GM12878 (cell line): ENCODE results near the gene IFI27L1. TPM values are rescaled to one million over a fixed set of nuclear protein-coding genes. Genes with fewer than 3 reads are reported as not detected.

Experiments used
- ATAC-seq: fragments of 200-7000 bp; cut with Tn5 transposase; 3 replicates; pipeline ENCODE4 v1.9.1; 2020; ENCODE audit warnings: mild to moderate bottlenecking, moderate library complexity
- BruUV-seq: library from RNA; stranded (reverse); fragments of 400-500 nt; replicated peaks from 2 replicates; lab custom pipeline; 2021; lab: Mats Ljungman, UMichigan
- CTCF ChIA-PET: fragments of 300-600 bp; sonication (Branson Sonifier 250); formaldehyde crosslinking; extraction: SDS; loops from one replicate; lab custom pipeline; 2021; ENCODE audit warnings: inconsistent platforms; lab: Yijun Ruan, JAX
- POLR2A ChIA-PET: fragments of 350-600 bp; formaldehyde crosslinking; extraction: SDS; loops from one replicate; lab custom pipeline; 2021; ENCODE audit warnings: inconsistent platforms; lab: Charles Lee
- RAD21 ChIA-PET: fragments of 300-600 bp; sonication (Branson Sonifier 250); formaldehyde crosslinking; loops from one replicate; lab custom pipeline; 2023; ENCODE audit warnings: antibody characterized with exemption; ENCODE audit not compliant: unreplicated experiment; lab: Charles Lee
- SMC1A ChIA-PET: fragments of 300-600 bp; sonication (Branson Sonifier 250); formaldehyde crosslinking; loops from one replicate; lab custom pipeline; 2023; ENCODE audit not compliant: unreplicated experiment, uncharacterized antibody; lab: Charles Lee
- DNase-seq: peaks from one replicate; pipeline ENCODE4 v3.0.0-alpha.2; 2011; ENCODE audit warnings: low read depth, low spot score
- FAIRE-seq: peaks from 3 replicates; lab custom pipeline; 2011; peaks lifted over from hg19 to GRCh38; lab: Jason Lieb, UNC
- H2AFZ ChIP-seq: 2 replicates; pipeline ENCODE4 v1.6.0; 2011; ENCODE audit warnings: low read depth, low read length, control low read depth; ENCODE audit not compliant: control insufficient read depth
- H3K27ac ChIP-seq: 2 replicates; pipeline ENCODE4 v1.5.1; 2011; ENCODE audit warnings: control low read depth; ENCODE audit not compliant: control insufficient read depth, insufficient read depth
- H3K27me3 ChIP-seq, 2 experiments: replicated peaks in 1 of 2; 2 replicates each; pipeline versions ENCODE4 v1.6.0 to v1.6.1; 2011; ENCODE audit warnings: low read length in 1 of 2; ENCODE audit not compliant: control insufficient read depth in 2 of 2, insufficient read depth in 2 of 2
- H3K36me3 ChIP-seq, 2 experiments: 2 replicates each; pipeline ENCODE4 v1.5.1; 2011; ENCODE audit warnings: low read length in 1 of 2; ENCODE audit not compliant: control insufficient read depth in 2 of 2, insufficient read depth in 2 of 2
- H3K4me1 ChIP-seq: 2 replicates; pipeline ENCODE4 v1.6.1; 2011; ENCODE audit warnings: mild to moderate bottlenecking, low read length, moderate library complexity, mixed read lengths; ENCODE audit not compliant: control insufficient read depth, insufficient read depth
- H3K4me2 ChIP-seq: 2 replicates; pipeline ENCODE4 v1.6.0; 2011; ENCODE audit warnings: control low read depth; ENCODE audit not compliant: control insufficient read depth, insufficient read depth
- H3K4me3 ChIP-seq: fragments of 200-600 bp; sonication (generic); 2 replicates; pipeline ENCODE4 v1.5.1; 2016
- H3K79me2 ChIP-seq: 2 replicates; pipeline ENCODE4 v1.6.0; 2011; ENCODE audit warnings: low read length; ENCODE audit not compliant: control insufficient read depth, insufficient read depth
- H3K9ac ChIP-seq: 2 replicates; pipeline ENCODE4 v1.8.0; 2011; ENCODE audit warnings: low read length, control low read depth, mixed read lengths; ENCODE audit not compliant: control insufficient read depth, insufficient read depth
- H3K9me3 ChIP-seq: replicated peaks from 3 replicates; pipeline ENCODE4 v1.5.1; 2011; ENCODE audit warnings: mild to moderate bottlenecking, low read length; ENCODE audit not compliant: control insufficient read depth, insufficient read depth
- H4K20me1 ChIP-seq: 2 replicates; pipeline ENCODE4 v1.6.0; 2011; ENCODE audit not compliant: control insufficient read depth, insufficient read depth
- ATF3 ChIP-seq: IDR thresholded peaks from 2 replicates; pipeline ENCODE4 v1.6.1; 2011; ENCODE audit warnings: low read depth, mild to moderate bottlenecking, low read length, moderate library complexity, borderline replicate concordance; ENCODE audit errors: extremely low read depth
- FOXM1 ChIP-seq: IDR thresholded peaks from 2 replicates; pipeline ENCODE4 v1.6.1; 2012; ENCODE audit warnings: low read depth, mild to moderate bottlenecking, inconsistent platforms, low read length, moderate library complexity
- IKZF1 ChIP-seq: fragments of 450-650 bp; conservative IDR thresholded peaks from 2 replicates; pipeline ENCODE4 v1.6.1; 2017; ENCODE audit warnings: antibody characterized with exemption, mild to moderate bottlenecking
- MEF2A ChIP-seq: IDR thresholded peaks from 2 replicates; pipeline ENCODE4 v1.6.1; 2011; ENCODE audit warnings: low read depth, mild to moderate bottlenecking, low read length, moderate library complexity; ENCODE audit not compliant: insufficient read depth
- MYC ChIP-seq: IDR thresholded peaks from 2 replicates; pipeline ENCODE4 v1.6.1; 2011; ENCODE audit warnings: mild to moderate bottlenecking, low read length, moderate library complexity, inconsistent platforms; ENCODE audit not compliant: insufficient read depth, insufficient replicate concordance, insufficient read length, severe bottlenecking
- NFXL1 ChIP-seq: fragments of 450-650 bp; IDR thresholded peaks from 2 replicates; pipeline ENCODE4 v1.6.1; 2017; ENCODE audit warnings: antibody characterized with exemption, mild to moderate bottlenecking, borderline replicate concordance
- NFYA ChIP-seq: IDR thresholded peaks from 2 replicates; pipeline ENCODE4 v1.6.1; 2011; ENCODE audit warnings: low read depth, mild to moderate bottlenecking, low read length, improper control_type of control experiment, borderline replicate concordance
- NKRF ChIP-seq: fragments of 450-650 bp; conservative IDR thresholded peaks from 2 replicates; pipeline ENCODE4 v1.6.1; 2017; ENCODE audit warnings: mild to moderate bottlenecking, moderate library complexity
- PAX5 ChIP-seq: IDR thresholded peaks from 2 replicates; pipeline ENCODE4 v1.6.1; 2011; ENCODE audit warnings: low read depth, low read length, borderline replicate concordance
- RB1 ChIP-seq: fragments of 450-650 bp; formaldehyde crosslinking; IDR thresholded peaks from 2 replicates; pipeline ENCODE4 v1.6.1; 2017; ENCODE audit warnings: mild to moderate bottlenecking, borderline replicate concordance
- RFX5 ChIP-seq: IDR thresholded peaks from 2 replicates; pipeline ENCODE4 v1.6.1; 2011; ENCODE audit warnings: low read depth, low read length, improper control_type of control experiment
- SP1 ChIP-seq: IDR thresholded peaks from one replicate; pipeline ENCODE4 v1.6.1; 2011; ENCODE audit warnings: low read depth, low read length
- ZNF384 ChIP-seq: IDR thresholded peaks from 2 replicates; pipeline ENCODE4 v1.6.1; 2012; ENCODE audit warnings: low read depth, mild to moderate bottlenecking, low read length, improper control_type of control experiment, borderline replicate concordance
- WGBS: methylation state at CpG from one replicate; pipeline ENCODE4 v1.1.6; 2016; ENCODE audit warnings: low lambda C conversion rate; ENCODE audit not compliant: insufficient replicate concordance, insufficient coverage; ENCODE audit errors: missing lambda C conversion rate; 5-methylcytosine and 5-hydroxymethylcytosine counted together
- in situ Hi-C: fragments of 300-500 bp; cut with MboI; formaldehyde crosslinking; loops from 9 replicates; pipeline ENCODE4 v1.14.3; 2018; ENCODE audit warnings: mixed read lengths
- intact Hi-C: fragments of 100-400 bp; cut with micrococcal nuclease; formaldehyde crosslinking; loops from one replicate; pipeline ENCODE4 v1.14.2; 2022; ENCODE audit not compliant: unreplicated experiment
- polyA plus RNA-seq, 11 experiments: library from polyadenylated mRNA; depleted of rRNA in 4 of 11; unstranded in 6 of 11; stranded (reverse) in 5 of 11; fragments of >200 nt; fragmentation: Nextera tagmentation in 4 of 11; fragmentation: Illumina TruSeq in 1 of 11; extraction: Ambion mirVana in 4 of 11; extraction: Trizol in 1 of 11; gene quantifications; 1 replicate in 1 of 11; 2 replicates in 10 of 11; pipeline versions ENCODE4 v1.2.1 to v1.2.3, GENCODE V29; 2011 to 2016; ENCODE audit warnings: inconsistent platforms in 2 of 11, missing spikeins in 2 of 11, low read depth in 1 of 11
- total RNA-seq, 4 experiments: library from RNA; depleted of rRNA in 3 of 4; stranded (reverse); fragments of >200 nt in 3 of 4; fragmentation: Illumina TruSeq in 1 of 4; extraction: Trizol in 1 of 4; gene quantifications; 2 replicates each; pipeline versions ENCODE4 v1.2.1 to v1.2.3, GENCODE V29; 2013 to 2021
- TF ChIP-seq, protein P1 (sequence below), 3 experiments: IDR thresholded peaks in 2 of 3; conservative IDR thresholded peaks in 1 of 3; 2 replicates each; pipeline ENCODE4 v1.5.1; 2011; ENCODE audit warnings: low read depth in 3 of 3, low read length in 3 of 3, mild to moderate bottlenecking in 3 of 3, control low read depth in 2 of 3, moderate library complexity in 2 of 3, inconsistent platforms in 1 of 3, mixed read lengths in 1 of 3; ENCODE audit not compliant: control insufficient read depth in 2 of 3, insufficient read depth in 1 of 3; ENCODE audit errors: extremely low read depth in 1 of 3
- TF ChIP-seq, protein P2 (sequence below): fragments of 450-650 bp; IDR thresholded peaks from 2 replicates; pipeline ENCODE4 v1.6.1; 2018; ENCODE audit warnings: borderline replicate concordance, mild to moderate bottlenecking; ENCODE audit not compliant: partially characterized antibody

IFI27L1 gene
- total and polyA plus RNA-seq, 10 of the 15 experiments (the other 5 are each of a cell fraction or from before 2014, with no cell fraction given): 17.4 to 38.8 (median 27.6) TPM

GRCh38 chr14:94138251-94138650 lies 57.1 kb downstream of the IFI27L1 start (continued):
- no peak for TF ChIP-seq NKRF
- TF ChIP-seq, protein P1, sequence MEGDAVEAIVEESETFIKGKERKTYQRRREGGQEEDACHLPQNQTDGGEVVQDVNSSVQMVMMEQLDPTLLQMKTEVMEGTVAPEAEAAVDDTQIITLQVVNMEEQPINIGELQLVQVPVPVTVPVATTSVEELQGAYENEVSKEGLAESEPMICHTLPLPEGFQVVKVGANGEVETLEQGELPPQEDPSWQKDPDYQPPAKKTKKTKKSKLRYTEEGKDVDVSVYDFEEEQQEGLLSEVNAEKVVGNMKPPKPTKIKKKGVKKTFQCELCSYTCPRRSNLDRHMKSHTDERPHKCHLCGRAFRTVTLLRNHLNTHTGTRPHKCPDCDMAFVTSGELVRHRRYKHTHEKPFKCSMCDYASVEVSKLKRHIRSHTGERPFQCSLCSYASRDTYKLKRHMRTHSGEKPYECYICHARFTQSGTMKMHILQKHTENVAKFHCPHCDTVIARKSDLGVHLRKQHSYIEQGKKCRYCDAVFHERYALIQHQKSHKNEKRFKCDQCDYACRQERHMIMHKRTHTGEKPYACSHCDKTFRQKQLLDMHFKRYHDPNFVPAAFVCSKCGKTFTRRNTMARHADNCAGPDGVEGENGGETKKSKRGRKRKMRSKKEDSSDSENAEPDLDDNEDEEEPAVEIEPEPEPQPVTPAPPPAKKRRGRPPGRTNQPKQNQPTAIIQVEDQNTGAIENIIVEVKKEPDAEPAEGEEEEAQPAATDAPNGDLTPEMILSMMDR (IDR thresholded peaks at IDR 0.05 in 2 of 3, conservative IDR thresholded peaks at IDR 0.05 in 1 of 3; ENCODE audit: control insufficient read depth in 2 of 3, extremely low read depth in 1 of 3, insufficient read depth in 1 of 3, low read depth in 3 of 3, low read length in 3 of 3): no peak
- TF ChIP-seq, all 136 proteins: peak for 0

GRCh38 chr14:94139006-94139405 lies 57.9 kb downstream of the IFI27L1 start:
- ATAC-seq (no peak), DNase-seq (no peak), FAIRE-seq (no peak)
- Histone ChIP-seq H3K4me1 (no peaks in the 10 kb centered on the region), H2AFZ (no peak overlapping the region), H3K36me3 (no peaks in the 10 kb centered on the region), H3K4me3 (no peak overlapping the region), H3K27me3 (no peaks in the 10 kb centered on the region; a peak in 1 of 4 replicates), H3K79me2 (no peaks in the 10 kb centered on the region), H3K4me2 (no peak overlapping the region), H3K9me3 (no peaks in the 10 kb centered on the region; the same call in 2 of the 3 replicates), H4K20me1 (no peaks in the 10 kb centered on the region), H3K9ac (no peak overlapping the region), H3K27ac (no peak overlapping the region)
- no peak for TF ChIP-seq IKZF1
- TF ChIP-seq NFYA: no peak
- TF ChIP-seq FOXM1: no peak
- TF ChIP-seq, protein P2, sequence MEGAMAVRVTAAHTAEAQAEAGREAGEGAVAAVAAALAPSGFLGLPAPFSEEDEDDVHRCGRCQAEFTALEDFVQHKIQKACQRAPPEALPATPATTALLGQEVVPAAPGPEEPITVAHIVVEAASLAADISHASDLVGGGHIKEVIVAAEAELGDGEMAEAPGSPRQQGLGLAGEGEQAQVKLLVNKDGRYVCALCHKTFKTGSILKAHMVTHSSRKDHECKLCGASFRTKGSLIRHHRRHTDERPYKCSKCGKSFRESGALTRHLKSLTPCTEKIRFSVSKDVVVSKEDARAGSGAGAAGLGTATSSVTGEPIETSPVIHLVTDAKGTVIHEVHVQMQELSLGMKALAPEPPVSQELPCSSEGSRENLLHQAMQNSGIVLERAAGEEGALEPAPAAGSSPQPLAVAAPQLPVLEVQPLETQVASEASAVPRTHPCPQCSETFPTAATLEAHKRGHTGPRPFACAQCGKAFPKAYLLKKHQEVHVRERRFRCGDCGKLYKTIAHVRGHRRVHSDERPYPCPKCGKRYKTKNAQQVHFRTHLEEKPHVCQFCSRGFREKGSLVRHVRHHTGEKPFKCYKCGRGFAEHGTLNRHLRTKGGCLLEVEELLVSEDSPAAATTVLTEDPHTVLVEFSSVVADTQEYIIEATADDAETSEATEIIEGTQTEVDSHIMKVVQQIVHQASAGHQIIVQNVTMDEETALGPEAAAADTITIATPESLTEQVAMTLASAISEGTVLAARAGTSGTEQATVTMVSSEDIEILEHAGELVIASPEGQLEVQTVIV: no peak
- TF ChIP-seq MEF2A: no peak
- TF ChIP-seq RB1: no peak
- TF ChIP-seq SP1: no peak
- no peak for TF ChIP-seq ZNF384
- TF ChIP-seq PAX5: no peak
- TF ChIP-seq ATF3: no peak
- no peak for TF ChIP-seq MYC
- no peak for TF ChIP-seq RFX5
- no peak for TF ChIP-seq NFXL1
- ChIA-PET POLR2A (interaction anchor here (0.6 to 1.0 kb wide), 2 partner anchors 10 to 201 kb away, joined by 4 to 6 read pairs; no protein-coding TSS in a partner anchor), CTCF (interaction anchor here (0.7 to 8.9 kb wide), 7 partner anchors 10 to 199 kb away, joined by 3 to 221 read pairs (median 5); partner anchors contain the start of gene IFI27L2), RAD21 (interaction anchor here (3.3 kb wide), 1 partner anchor 102 kb away, joined by 82 read pairs; no protein-coding TSS in a partner anchor), SMC1A (interaction anchor here (0.6 to 4.7 kb wide), 3 partner anchors 41 to 134 kb away, joined by 3 to 73 read pairs (median 7); no protein-coding TSS in a partner anchor)
- no TSS peak for BruUV-seq
- in situ Hi-C loops (loop anchor here (5.0 kb wide), 2 partner anchors 102 to 207 kb away; no protein-coding TSS in a partner anchor), intact Hi-C loops (loop anchor here (5.0 to 10.0 kb wide), 2 partner anchors 346 to 482 kb away; no protein-coding TSS in a partner anchor)
- under 1% methylated on average over 5 of the region's 5 CpGs for WGBS
